HG03442 (cell line): ENCODE data around the gene RPTOR.

Source experiments
- ATAC-seq: cut with Tn5 transposase; IDR thresholded peaks from one replicate; pipeline ENCODE4 v1.9.1; 2021; ENCODE audit warnings: mild to moderate bottlenecking, moderate library complexity; ENCODE audit not compliant: unreplicated experiment

RPTOR gene

DNA sequence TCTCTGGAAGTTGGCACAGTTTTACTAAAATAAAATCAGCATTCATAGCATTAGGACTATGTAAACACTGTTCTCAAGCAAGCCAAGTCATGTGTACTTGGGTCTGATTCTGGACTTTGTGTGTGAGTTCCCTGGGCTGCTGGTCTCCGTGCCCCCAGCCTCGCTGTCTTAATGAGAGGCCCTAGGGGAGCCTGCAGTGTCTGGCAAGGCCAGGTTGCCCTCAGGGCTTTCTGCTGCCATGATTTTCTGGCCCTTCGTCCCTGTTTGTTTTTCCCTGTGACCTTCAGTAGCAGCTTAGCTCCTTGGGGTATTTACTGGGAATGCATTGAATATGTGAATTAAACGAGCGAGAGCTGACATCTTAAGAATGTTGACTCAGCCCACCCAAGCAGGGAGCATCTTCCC lies 161.8 kb downstream of the RPTOR start:
- no peak for ATAC-seq

GRCh38 chr17:80708480-80708879 lies 163.8 kb downstream of the RPTOR start:
- ATAC-seq = no peak

DNA sequence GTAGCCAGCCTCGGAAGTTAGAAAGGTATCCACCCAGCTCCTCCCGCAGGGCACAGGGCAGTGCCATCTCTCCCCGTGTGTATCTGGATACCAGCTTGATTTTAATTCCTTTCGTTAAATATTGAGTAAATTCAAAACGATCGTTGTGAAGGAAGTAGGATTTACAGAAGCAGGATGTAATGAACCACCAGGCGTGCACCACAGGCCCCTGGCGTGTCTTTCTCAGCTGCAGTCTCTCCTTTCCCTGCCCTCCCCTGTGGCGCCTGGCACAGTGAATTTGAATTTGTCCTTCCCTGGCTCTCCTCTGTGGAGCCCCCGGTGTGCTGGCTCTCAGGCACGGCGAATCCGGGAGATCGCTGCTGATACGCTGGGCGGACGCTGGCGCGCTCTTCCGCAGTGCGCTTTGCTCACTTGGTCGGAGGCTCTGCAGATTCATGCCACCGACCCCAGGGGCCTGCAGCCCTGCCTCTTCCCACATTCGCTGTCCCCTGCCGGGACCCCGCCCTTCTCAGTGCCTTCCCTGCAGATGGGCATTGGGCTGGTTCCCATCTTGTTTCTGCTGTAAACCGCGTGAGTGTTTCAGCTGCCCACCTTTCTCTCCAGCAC lies 164.6 kb downstream of the RPTOR start:
- no peak for ATAC-seq

GRCh38 chr17:80710714-80711302 lies 166.2 kb downstream of the RPTOR start:
- ATAC-seq = no peak

- ATAC-seq = no peak
These were observed 167.5 kb downstream of the RPTOR start for GRCh38 chr17:80712089-80712488.

- no peak for ATAC-seq
These were observed 168.0 kb downstream of the RPTOR start for GRCh38 chr17:80712606-80713005.

GRCh38 chr17:80716986-80717719 lies 172.5 kb downstream of the RPTOR start:
- no peak for ATAC-seq

DNA sequence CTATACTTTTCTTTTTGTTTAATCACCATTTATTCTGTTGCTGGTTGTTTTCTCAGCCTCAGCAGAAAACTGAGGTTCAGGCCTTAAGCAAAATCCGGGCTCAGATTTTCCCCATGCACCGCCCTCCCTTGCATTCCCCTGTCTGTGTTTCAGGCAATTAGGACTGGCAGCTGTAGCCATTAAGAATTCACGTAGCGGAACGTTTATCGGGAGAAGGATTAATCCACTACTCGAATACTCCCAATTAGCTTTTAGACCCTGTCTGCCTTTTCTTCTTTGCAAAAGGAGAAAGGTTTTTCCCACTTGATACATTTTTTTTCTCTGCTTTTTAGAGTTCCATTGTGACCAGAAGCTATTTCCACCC lies 173.1 kb downstream of the RPTOR start:
- no peak for ATAC-seq

DNA sequence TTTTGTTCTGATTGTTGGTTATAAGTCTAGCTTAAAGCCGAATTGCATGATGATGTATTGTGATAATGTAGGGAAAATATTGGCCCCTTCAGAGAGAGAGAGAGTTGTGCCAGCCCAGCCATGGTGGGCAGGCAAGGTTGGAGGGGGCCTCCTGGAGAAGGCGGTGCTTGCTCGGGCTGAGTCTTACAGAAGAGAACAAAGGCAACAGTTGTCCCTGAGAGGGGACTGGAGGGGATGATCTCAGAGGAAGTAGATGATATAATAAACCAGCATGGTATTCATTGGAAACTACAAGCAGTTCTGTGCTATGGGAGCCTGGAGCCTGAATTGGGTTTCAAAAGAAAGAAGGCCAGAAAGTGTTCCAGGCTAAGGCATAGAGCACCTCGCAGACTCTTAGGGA lies 173.8 kb downstream of the RPTOR start:
- no peak for ATAC-seq

DNA sequence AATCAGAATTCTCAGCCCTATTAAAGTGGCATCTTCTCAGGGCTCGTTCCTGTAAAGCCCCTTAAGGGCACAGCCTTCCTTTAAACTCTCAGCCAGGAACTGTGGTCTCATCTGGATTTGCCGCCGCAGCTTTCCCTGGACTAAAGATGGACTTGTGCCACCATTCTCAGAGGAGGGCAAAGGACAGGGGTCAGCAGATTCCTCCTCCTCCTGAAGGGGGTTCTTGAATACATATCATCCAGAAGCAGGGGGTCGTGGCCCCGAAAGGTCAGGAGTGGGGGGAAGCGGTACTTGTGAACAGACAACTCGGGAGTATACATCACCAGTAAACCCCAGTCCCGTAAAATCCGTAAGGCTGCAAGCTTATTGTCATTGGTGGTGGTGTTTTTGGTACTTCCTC lies 174.8 kb downstream of the RPTOR start:
- no peak for ATAC-seq

DNA sequence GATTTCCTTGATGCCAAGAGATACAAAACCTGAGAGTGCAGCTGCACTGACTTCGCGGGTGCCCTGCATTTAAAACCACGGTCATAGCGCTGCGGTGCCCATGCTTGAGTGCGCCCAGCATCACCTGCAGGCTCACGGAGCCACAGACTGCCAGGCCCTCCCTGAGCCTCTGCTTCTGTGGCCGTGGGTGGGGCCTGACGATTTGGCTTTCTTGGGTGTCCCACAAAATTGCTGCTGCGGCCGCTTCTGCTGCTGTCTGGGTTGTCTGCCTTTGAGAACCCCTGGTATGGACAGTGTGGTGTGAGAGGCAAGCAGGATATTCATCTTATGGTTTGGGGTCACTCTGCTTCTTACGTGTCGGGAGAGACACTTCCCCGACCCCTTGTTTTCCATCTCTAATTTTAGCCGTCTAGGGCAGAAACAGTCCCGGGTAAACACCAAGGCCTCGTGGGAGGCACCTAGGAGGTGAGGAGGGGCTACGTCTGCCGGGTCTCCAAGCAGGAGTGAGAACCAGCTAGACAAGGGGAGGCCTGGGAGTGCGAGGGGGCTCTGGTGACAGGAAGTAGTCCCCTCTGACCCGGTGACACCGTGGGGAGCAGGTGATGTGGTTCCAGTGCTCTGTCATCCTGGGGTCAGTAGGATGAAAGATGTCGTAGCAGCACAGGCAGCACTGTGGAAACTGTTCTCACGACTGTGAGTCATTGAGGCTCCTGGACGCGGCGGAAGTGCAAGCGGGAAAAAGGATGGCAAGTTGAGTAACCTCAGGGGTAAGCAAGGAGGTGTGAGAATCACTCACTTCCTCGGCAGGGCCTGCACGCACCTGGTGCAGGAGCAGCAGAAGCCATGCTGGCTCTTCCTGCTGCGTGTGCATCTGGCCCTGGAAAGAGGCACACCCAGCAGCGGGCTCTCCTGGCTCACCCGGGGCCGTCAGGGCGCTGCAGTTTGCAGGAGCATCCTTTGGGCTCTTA lies 176.3 kb downstream of the RPTOR start:
- no peak for ATAC-seq

DNA sequence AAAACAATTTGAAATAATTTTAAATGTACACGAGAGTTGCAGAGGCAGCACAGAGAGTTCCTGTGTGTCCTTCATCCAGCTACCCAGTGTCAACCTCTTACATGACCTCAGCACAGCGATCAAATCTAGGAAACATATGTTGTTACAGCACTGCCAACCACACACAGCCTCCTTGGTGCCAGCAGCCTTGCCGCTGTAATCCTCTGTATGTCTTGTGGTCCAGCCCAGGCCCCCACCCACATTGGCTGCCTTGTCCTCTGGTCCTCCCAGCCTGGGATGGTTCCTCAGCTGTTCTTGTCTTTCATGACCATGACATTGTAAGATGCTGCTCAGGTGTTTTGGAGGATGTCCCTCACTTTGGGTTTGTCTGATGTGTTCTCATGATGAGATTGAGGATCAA lies 178.0 kb downstream of the RPTOR start:
- ATAC-seq = no peak

- no peak for ATAC-seq
These were observed 180.2 kb downstream of the RPTOR start for GRCh38 chr17:80724775-80725266.

DNA sequence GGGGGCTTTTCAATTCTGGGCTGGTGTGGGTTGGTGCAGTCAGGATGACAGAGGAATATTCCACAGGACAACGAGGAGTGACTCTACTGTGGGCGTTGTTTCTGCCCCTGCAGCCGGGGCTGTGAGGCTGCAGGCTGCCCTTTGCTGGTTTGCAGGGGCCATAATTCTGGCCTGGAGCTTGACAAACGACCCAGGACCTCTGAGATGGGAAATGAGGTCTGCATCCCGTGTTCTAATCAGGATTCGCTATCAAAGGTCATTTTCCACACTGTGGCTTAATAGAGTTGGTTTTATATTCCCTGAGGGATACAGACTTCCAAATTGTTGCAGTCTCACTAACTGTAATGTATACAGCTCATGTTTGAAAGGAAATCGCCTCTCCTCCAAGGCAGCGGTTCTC lies 180.9 kb downstream of the RPTOR start:
- no peak for ATAC-seq

GRCh38 chr17:80726558-80727408 lies 182.1 kb downstream of the RPTOR start:
- ATAC-seq = no peak

- no peak for ATAC-seq
These were observed 182.7 kb downstream of the RPTOR start for GRCh38 chr17:80727409-80727755.

- ATAC-seq = no peak
These were observed 184.4 kb downstream of the RPTOR start for GRCh38 chr17:80729016-80729415.

GRCh38 chr17:80729761-80730160 lies 185.1 kb downstream of the RPTOR start:
- no peak for ATAC-seq

DNA sequence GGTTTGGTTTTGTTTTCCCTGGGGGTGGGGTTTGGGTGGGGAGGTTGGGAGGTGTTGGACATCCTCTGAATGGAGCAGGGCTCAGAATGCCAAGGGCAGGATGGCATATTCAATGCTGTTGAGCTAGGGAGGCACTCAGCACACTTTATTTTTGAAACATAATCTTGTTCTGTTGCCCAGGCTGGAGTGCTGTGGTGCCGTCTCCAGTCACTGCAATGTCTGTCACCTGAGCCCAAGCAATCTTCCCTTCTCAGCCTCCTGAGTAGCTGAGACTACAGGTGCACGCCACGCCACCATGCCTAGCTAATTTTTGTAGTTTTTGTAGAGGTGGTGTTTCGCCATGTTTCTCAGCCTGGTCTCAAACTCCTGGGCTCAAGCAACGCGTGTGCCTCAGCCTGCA lies 186.1 kb downstream of the RPTOR start:
- no peak for ATAC-seq

DNA sequence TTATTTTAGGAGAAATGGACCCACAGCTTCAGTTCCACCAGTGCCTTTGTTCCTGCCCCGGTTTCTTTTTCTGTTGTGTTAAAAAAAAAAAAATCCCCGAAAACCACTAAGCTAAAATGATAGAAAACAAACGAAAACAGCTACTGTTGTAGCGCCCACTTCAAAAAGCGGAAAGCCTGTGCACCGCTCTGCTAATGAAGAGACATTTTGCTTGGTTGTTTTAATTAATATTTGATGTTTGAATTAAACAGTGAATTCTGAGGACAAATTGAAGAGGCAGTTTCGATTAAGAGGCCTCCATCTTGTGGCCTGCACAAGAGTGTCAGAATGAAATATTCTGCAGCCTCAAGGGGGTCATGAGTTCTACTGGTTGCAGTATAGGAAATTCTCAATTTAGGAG lies 186.7 kb downstream of the RPTOR start:
- ATAC-seq = no peak
